HG02885 (cell line): ENCODE measurements around the gene OR6C4.
A peak's percentile ranks its signal among the peaks of the same experiment; 100 is the strongest.
"Not testable (repeated sequence)": the region's sequence is repeated elsewhere in the genome, so short reads cannot be mapped to it uniquely, and the experiment has no call there.

Experiments used
- ATAC-seq: cut with Tn5 transposase; IDR thresholded peaks from one replicate; pipeline ENCODE4 v1.9.1; 2021; ENCODE audit warnings: mild to moderate bottlenecking; ENCODE audit not compliant: unreplicated experiment, poor library complexity

Gene OR6C4

DNA sequence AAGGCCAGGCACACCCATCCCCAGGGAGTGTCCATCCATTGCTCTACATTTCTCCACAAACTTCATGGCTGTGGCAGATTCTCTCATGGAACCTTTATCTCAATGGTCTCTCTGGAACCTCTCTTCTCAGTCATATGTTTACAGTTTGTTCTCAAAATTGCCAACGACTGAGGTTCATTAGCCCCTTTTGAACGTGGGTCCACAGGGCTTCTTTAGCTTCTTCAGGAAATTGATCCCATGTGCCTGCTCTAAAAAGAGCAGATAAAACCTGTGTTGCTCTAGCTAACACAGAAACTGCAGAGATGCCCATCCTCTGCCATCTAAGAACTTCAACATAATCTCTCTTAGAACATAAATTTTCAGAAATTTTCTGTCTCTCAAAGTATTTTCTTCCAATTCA lies at the start of gene OR6C4:
TSS of gene OR6C4 (plus strand) at position 301 of the 400 bp plus-strand sequence. CDS start 1,625 bp downstream, outside the sequence.
- ATAC-seq = no peak

DNA sequence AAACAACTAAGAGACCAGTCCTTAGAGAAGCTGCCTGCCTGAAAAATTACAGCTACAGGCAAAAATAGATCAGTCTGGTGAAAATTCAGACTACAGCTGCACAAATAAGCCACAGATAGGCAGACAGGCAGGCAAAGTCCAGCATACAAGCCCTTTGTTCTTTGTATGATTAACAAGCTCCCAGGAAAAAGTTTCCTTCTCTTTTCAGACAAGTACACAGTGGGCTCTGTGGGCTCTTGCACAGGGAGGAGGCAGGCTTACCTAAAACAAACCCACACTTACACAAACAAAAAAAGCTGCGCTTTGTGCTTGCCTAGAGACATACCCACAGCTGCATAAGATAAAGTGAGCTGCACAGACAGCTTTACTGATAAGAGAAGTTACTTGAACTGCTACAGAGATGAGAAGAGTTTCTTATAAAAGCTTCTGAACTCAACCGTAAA lies 49.6 kb upstream of the OR6C4 start:
- ATAC-seq = no peak

DNA sequence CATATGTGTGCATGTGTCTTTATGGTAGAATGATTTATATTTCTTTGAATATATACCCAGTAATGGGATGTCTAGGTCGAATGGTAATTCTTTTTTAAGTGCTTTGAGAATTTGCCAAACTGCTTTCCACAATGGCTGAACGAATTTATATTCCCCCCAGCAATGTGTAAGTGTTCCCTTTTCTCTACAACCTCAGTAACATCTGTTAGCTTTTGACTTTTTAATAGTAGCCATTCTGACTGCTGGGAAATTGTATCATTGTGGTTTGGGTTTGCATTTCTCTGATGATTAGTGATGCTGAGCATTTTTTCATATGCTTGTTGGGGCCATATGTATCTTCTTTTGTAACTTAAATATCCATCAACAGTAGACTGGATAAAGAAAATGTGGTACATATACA lies 47.8 kb upstream of the OR6C4 start:
- ATAC-seq = no peak

DNA sequence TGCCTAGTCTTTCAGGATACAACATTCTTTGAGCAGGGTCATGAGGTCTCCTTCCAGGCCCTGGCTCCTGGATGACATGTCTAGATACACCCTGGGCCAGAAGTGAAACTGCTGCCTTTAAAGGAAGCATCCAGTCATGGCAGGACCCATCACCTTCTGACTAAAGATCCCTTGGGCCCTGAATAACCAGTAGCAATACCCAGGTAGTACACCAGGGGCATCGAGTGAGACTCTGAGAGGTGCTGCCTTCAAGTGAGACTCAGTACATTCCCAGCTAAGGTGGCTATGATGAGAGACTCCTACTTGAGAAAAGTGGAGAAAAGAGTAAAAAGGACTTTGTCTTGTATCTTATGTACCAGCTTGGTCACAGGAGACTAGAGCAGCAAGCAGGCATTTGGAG lies 33.7 kb upstream of the OR6C4 start:
- ATAC-seq = peak; percentile 48

DNA sequence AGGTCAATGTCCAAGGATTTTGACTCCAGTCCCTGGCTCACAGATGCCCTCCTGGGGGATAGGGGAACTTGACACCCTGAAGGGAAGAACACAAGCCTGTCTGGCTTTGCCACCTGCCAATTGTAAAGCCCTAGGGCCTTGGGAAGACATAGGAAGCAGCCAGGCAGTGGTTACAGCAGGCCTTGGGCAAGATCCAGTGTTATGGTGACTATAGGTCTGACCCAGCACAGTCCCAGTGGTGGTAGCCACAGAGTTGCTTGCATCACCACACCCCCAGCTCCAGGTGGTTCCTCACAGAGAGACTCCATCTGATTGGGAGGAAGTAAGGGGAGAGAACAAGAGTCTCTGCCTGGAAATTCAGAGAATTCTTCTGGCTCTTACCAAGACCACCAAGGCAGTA lies 33.0 kb upstream of the OR6C4 start:
- no peak for ATAC-seq

DNA sequence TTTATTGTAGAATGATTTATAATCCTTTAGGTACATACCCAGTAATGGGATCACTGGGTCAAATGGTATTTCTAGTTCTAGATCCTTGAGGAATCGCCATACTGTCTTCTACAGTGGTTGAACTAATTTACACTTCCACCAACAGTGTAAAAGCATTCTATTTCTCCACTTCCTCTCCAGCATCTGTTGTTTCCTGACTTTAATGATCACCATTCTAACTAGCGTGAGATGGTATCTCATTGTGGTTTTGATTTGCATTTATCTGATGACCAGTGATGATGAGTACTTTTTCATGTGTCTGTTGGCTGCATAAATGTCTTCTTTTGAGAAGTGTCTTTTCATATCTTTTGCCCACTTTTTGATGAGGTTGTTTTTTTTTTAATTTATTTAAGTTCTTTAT lies 1.2 kb upstream of the OR6C4 start:
- ATAC-seq = not testable (repeated sequence)

DNA sequence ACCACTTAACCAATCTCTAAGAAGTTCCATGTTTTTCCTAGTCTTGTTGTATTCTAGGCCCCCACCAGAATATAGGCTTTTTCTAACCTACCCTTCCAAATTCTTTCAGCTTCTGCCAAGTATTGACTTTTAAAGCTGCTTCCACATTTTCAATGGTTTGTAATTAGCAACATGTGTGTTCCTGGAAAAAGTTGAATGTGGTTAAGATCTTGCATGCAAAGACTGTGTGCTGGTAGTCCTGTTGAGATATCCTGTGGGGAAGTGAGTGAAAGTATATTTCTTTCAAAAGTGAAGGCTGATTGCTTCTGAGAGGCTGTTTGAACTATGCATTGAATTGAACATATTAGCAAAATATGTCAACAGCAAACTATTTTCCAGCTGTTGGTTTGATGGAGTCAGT lies 646 bp upstream of the OR6C4 start:
- no peak for ATAC-seq

DNA sequence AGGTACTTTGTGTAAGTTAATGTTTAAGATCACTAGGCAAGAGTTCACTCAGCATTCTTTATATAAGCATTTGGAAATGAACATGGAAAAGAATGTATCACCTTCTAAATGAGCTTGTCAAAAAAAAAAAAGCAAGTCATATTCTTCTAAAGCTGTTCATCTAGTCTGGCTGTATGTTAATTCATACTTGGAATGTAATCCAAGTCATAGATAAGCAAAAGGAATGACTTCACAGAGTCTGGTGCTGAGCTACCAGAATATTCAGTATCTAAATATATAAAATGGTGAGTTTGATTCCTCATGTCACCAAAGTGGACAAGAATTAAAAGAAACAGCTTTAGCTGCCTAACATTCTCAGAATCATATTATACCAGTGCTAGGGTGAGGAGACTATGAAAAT lies 4.9 kb downstream of the OR6C4 start:
- no peak for ATAC-seq

DNA sequence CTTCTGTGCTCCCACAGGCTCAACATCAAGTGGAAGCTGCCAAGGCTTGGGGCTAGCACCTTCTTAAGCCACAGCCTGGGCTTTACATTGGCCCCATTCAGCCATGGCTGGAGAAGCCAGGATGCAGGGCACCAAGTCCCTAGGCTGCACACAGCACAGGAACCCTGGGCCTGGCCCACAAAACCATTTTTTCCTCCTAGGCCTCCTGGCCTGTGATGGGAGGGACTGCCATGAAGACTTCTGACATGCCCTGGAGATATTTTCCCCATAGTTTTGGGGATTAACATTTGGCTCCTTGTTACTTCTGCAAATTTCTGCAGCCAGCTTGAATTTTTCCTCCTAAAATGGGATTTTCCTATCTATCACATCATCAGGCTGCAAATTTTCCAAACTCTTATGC lies 20.7 kb downstream of the OR6C4 start:
- not testable (repeated sequence) for ATAC-seq

DNA sequence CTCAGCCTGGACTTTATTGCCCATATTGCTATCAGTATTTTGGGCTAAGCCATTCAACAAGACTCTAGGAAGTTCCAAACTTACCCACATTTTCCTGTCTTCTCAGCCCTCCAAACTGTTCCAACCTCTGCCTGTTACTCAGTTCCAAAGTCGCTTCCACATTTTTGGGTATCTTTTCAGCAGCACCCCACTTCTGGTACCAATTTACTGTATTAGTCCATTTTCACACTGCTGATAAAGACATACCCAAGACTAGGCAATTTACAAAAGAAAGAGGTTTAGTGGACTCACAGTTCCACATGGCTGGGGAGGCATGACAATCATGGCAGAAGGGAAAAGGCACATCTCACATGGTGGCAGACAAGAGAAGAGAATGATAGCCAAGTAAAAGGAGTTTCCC lies 21.3 kb downstream of the OR6C4 start:
- not testable (repeated sequence) for ATAC-seq

DNA sequence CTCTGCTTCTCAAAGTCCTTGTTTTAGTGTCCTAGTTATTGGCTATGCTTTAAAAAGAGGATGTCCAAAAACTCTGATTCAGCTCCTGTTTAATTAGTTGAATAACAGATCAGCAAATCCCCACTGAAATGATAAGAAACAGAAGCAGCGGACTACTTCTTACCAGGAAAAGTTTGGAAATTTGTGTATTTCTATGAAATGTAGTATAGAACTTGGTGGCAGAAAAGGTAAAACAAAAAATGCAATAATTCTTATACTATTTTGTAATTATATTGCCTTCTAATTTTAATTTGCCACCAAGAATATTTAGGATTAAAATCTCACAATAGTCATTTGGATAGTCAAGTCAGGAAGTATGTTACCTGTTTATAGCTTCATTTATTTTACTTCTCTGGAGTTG lies 22.8 kb downstream of the OR6C4 start, which contains the start of gene OR2AP1:
TSS of gene OR2AP1 (plus strand) at position 301 of the 400 bp plus-strand sequence. CDS start 1,947 bp downstream, outside the sequence.
- ATAC-seq = no peak

DNA sequence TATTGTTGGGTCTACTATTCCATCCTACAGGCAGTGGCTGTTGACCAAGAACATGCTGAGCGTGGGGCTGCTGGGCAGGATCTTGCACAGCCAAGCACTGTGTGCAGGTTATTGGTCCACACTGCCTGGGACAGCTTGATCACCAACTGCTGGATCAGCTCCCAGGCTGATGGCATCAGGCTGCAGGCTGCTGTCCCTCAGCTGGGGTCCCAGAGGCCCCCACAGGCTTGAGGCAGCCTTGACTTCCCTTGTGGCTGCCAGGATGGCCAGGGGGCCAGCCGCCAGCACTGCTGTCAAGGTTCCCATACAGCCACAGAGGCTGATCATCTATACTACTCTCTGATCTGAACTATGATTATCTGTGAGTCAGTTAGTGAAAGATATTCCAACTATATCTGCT lies 32.7 kb downstream of the OR6C4 start:
- ATAC-seq = no peak

DNA sequence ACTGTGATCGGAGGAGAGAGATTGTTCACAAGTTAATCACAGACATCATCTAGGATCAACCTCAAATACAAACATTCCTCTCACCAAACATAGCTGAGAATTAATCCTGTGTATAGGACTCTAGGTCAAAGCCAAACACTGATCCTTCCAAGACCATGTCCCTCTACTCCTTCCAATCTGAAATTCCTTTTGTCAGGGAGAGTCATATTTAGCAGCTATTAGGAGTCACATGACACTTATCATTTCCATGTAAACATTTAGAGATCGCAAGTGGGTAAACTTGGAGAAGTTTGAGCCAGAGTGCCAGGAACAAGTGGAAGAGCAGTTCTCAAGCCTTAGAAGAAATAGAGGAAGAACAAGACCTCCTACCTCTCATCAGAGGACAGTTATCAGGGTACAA lies 36.4 kb downstream of the OR6C4 start:
- ATAC-seq = no peak

DNA sequence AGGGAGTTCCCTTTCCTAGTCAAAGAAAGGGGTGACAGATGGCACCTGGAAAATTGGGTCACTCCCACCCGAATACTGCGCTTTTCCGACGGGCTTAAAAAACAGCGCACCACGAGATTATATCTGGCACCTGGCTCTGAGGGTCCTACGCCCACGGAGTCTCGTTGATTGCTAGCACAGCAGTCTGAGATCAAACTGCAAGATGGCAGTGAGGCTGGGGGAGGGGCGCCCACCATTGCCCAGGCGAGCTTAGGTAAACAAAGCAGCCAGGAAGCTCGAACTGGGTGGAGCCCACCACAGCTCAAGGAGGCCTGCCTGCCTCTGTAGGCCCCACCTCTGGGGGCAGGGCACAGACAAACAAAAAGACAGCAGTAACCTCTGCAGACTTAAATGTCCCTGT lies 40.8 kb downstream of the OR6C4 start:
- not testable (repeated sequence) for ATAC-seq
